GM18867 (cell line): ENCODE data around the gene HARBI1.

ENCODE experiments used
- ATAC-seq: cut with Tn5 transposase; IDR thresholded peaks from one replicate; pipeline ENCODE4 v1.9.1; 2021; ENCODE audit warnings: mild to moderate bottlenecking, moderate library complexity; ENCODE audit not compliant: unreplicated experiment

HARBI1 gene

GRCh38 chr11:46635557-46636139, 18.6 kb upstream of the HARBI1 start:
- ATAC-seq: no peak

- no peak for ATAC-seq
These were observed 16.5 kb upstream of the HARBI1 start for GRCh38 chr11:46633291-46634217.

GRCh38 chr11:46632502-46632901, 15.5 kb upstream of the HARBI1 start:
- ATAC-seq: no peak

- ATAC-seq: no peak
These were observed 14.6 kb upstream of the HARBI1 start for GRCh38 chr11:46631676-46632075.

- ATAC-seq: no peak
These were observed 13.2 kb upstream of the HARBI1 start for GRCh38 chr11:46630237-46630636.

GRCh38 chr11:46628961-46629360, 11.9 kb upstream of the HARBI1 start:
- ATAC-seq: no peak

GRCh38 chr11:46625406-46625805, 8.4 kb upstream of the HARBI1 start:
- no peak for ATAC-seq

GRCh38 chr11:46618837-46619236, 1.8 kb upstream of the HARBI1 start:
- ATAC-seq: no peak

GRCh38 chr11:46617972-46618314, 916 bp upstream of the HARBI1 start:
- ATAC-seq: no peak

GRCh38 chr11:46616551-46617133, 385 bp downstream of the HARBI1 start:
- no peak for ATAC-seq

GRCh38 chr11:46615756-46616155, 1.3 kb downstream of the HARBI1 start:
- ATAC-seq: no peak

- ATAC-seq: no peak
These were observed 4.7 kb downstream of the HARBI1 start for GRCh38 chr11:46612326-46612725.

- ATAC-seq: no peak
These were observed 5.3 kb downstream of the HARBI1 start for GRCh38 chr11:46611526-46612304.

- ATAC-seq: no peak
These were observed 7.6 kb downstream of the HARBI1 start for GRCh38 chr11:46609386-46609785.

- no peak for ATAC-seq
These were observed 9.5 kb downstream of the HARBI1 start for GRCh38 chr11:46607516-46607915.

- ATAC-seq: no peak
These were observed 12.2 kb downstream of the HARBI1 start for GRCh38 chr11:46604796-46605195.

GRCh38 chr11:46603704-46604308, 13.2 kb downstream of the HARBI1 start:
- ATAC-seq: no peak

GRCh38 chr11:46601129-46601528, 15.9 kb downstream of the HARBI1 start:
- ATAC-seq: no peak

- no peak for ATAC-seq
These were observed 16.6 kb downstream of the HARBI1 start for GRCh38 chr11:46600194-46600960.
